Stimulated activated CD8-positive, alpha-beta memory T cell treated with anti-CD3 and anti-CD28 coated beads, Interleukin-4, amount 100 ng/mL, for 48 hours (primary cell): ENCODE data around the gene GUCY2D.

Experiments
- DNase-seq: peaks from one replicate; pipeline ENCODE4 v3.0.0-alpha.2; 2020

GUCY2D gene

GRCh38 chr17:8068736-8069586 is 66.5 kb downstream of the GUCY2D start:
- DNase-seq, result no peak

- DNase-seq, result no peak
Measured at GRCh38 chr17:8069587-8069860, 67.1 kb downstream of the GUCY2D start.
